ENCODE results near the gene LRRC37A. TPM values are rescaled to one million over a fixed set of nuclear protein-coding genes. Genes with fewer than 3 reads are reported as not detected.
A peak's percentile ranks its signal among the peaks of the same experiment; 100 is the strongest.

LRRC37A gene
- total and polyA plus RNA-seq, 9 of the 15 experiments (the other 6 are each of a cell fraction or from before 2014, with no cell fraction given): 0.14 to 3.1 (median 1.8) TPM

- 14% methylated on average over 5 of the region's 5 CpGs for WGBS (ENCODE audit: insufficient coverage, low coverage, missing lambda C conversion rate)
- Histone ChIP-seq H2AFZ (ENCODE audit: low read depth, low read length) (no peak overlapping the region), H4K20me1 (replicated peaks; ENCODE audit: control insufficient read depth, insufficient read depth, low read length) (no peaks in the 10 kb centered on the region), H3K27ac (ENCODE audit: extremely low read depth, low read depth, low read length) (no peak overlapping the region), H3K4me1 (replicated peaks in 1 of 2; ENCODE audit: control insufficient read depth in 2 of 2, insufficient read depth in 2 of 2, low read length in 2 of 2) (peaks cover 15 to 29% of the 10 kb centered on the region in 2 experiments; a peak in 4 of 5 replicates), H3K4me2 (ENCODE audit: insufficient read depth, low read length) (no peak overlapping the region), H3K9me3 (replicated peaks; ENCODE audit: control insufficient read depth, insufficient read depth, low read depth, low read length) (no peaks in the 10 kb centered on the region), H3K9ac (ENCODE audit: insufficient read depth in 1 of 2, low read depth in 2 of 2, low read length in 2 of 2) (no peak overlapping the region), H3K9me1 (ENCODE audit: control insufficient read depth, insufficient read depth, low read length) (no peaks in the 10 kb centered on the region), H3K79me2 (ENCODE audit: control insufficient read depth, insufficient read depth, low read length) (no peaks in the 10 kb centered on the region), H3K27me3 (ENCODE audit: control insufficient read depth in 2 of 2, insufficient read depth in 2 of 2, low read length in 2 of 2) (0 out of 5 replicates have a peak, but pooled peaks cover 0 to 4% of the 10 kb centered on the region in 2 experiments), H3K36me3 (ENCODE audit: control insufficient read depth, insufficient read depth, low read length) (no peaks in the 10 kb centered on the region), H3K4me3 (no peak overlapping the region)
- no TSS peak for BruUV-seq (replicated peaks)
- in situ Hi-C loops (cut with MboI): loop anchor here (25.0 kb wide), 1 partner anchor 92 kb away; the partner anchor contains the start of gene ARL17B
- intact Hi-C loops (cut with micrococcal nuclease): no loop called here
- no peak for FAIRE-seq
- ChIA-PET CTCF (ENCODE audit: low intra/inter-chr PET ratio) (no interaction called here), POLR2A (no interaction called here)
- no peak for TF ChIP-seq THAP7 (CRISPR knock-in tag; IDR thresholded peaks at IDR 0.05)
- TF ChIP-seq REST (IDR thresholded peaks at IDR 0.05; ENCODE audit: borderline replicate concordance): peak; percentile 32; the same call in 1 of the 2 replicates
- TF ChIP-seq REST (CRISPR knock-in tag; IDR thresholded peaks at IDR 0.05; ENCODE audit: low read depth): no peak
- ATAC-seq: no peak
- peak in 1 of 4 experiments; percentile 9 for DNase-seq (ENCODE audit: extremely low read depth in 1 of 4, low spot score in 3 of 4)
Observed at GRCh38 chr17:46270032-46270431, 24.9 kb upstream of the LRRC37A start.

Measured in K562 (cell line).